Hypothalamus (tissue), 51 donors: ENCODE measurements around the gene HBA1.
"Not testable (repeated sequence)": the region's sequence is repeated elsewhere in the genome, so short reads cannot be mapped to it uniquely, and the experiment has no call there.

ENCODE experiments used
- DNase-seq, 51 donors: peaks; one replicate each; lab custom pipeline; 2025; lab: John Stamatoyannopoulos, UW

Gene HBA1

DNA sequence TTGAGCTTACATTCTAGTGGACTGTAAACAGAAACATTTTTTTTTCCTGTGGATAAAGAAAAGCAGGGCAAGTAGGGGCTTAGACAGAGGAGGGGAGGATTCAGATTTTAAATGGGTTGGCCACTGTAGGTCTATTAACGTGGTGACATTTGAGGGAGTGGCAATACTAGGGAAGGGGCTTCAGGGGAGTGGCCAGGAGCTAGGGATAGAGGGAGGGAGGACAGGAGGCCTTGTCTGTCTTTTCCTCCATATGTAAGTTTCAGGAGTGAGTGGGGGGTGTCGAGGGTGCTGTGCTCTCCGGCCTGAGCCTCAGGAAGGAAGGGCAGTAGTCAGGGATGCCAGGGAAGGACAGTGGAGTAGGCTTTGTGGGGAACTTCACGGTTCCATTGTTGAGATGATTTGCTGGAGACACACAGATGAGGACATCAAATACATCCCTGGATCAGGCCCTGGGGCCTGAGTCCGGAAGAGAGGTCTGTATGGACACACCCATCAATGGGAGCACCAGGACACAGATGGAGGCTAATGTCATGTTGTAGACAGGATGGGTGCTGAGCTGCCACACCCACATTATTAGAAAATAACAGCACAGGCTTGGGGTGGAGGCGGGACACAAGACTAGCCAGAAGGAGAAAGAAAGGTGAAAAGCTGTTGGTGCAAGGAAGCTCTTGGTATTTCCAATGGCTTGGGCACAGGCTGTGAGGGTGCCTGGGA lies 17.2 kb upstream of the HBA1 start:
- no peak for DNase-seq

DNA sequence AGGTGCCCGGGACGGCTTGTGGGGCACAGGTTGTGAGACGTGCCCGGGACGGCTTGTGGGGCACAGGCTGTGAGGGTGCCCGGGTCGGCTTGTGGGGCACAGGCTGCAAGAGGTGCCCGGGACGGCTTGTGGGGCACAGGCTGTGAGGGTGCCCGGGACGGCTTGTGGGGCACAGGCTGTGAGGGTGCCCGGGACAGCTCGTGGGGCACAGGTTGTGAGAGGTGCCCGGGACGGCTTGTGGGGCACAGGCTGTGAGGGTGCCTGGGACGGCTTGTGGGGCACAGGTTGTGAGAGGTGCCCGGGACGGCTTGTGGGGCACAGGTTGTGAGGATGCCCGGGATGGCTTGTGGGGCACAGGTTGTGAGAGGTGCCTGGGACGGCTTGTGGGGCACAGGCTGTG lies 16.2 kb upstream of the HBA1 start:
- DNase-seq: not testable (repeated sequence)

GRCh38 chr16:160691-161190 lies 15.7 kb upstream of the HBA1 start:
- no peak for DNase-seq

GRCh38 chr16:162271-162991 lies 14.0 kb upstream of the HBA1 start:
- no peak for DNase-seq

- DNase-seq: not testable (repeated sequence)
Measured at GRCh38 chr16:163139-163538, 13.3 kb upstream of the HBA1 start.

- not testable (repeated sequence) for DNase-seq
Measured at GRCh38 chr16:163696-164095, 12.8 kb upstream of the HBA1 start.

DNA sequence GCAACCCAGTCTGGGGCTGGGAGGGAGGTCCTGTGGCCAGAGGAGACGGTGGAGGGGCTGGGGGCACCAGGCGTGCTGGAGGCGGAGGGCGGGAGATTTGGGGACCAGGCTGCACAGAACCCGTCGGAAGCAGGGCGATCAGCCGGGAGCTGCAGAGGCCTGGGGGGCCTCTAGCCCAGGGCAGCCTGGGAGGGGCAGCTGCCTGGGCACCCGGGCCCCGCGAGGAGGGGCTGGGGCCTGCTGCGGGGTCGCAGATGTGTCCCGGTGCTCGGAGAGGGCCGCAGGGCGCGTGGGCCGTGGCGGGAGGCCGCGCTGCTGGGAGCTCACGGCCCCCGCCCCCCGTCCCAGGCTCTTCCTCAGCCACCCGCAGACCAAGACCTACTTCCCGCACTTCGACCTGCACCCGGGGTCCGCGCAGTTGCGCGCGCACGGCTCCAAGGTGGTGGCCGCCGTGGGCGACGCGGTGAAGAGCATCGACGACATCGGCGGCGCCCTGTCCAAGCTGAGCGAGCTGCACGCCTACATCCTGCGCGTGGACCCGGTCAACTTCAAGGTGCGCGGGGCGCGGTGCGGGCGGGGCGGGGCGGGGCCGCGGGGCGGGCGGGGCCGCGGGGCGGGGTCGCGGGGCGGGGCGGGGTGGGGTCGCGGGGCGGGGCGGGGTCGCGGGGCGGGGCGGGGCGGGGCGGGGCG lies 12.2 kb upstream of the HBA1 start:
- DNase-seq: not testable (repeated sequence)

- no peak for DNase-seq
Measured at GRCh38 chr16:164827-165538, 11.5 kb upstream of the HBA1 start.

DNA sequence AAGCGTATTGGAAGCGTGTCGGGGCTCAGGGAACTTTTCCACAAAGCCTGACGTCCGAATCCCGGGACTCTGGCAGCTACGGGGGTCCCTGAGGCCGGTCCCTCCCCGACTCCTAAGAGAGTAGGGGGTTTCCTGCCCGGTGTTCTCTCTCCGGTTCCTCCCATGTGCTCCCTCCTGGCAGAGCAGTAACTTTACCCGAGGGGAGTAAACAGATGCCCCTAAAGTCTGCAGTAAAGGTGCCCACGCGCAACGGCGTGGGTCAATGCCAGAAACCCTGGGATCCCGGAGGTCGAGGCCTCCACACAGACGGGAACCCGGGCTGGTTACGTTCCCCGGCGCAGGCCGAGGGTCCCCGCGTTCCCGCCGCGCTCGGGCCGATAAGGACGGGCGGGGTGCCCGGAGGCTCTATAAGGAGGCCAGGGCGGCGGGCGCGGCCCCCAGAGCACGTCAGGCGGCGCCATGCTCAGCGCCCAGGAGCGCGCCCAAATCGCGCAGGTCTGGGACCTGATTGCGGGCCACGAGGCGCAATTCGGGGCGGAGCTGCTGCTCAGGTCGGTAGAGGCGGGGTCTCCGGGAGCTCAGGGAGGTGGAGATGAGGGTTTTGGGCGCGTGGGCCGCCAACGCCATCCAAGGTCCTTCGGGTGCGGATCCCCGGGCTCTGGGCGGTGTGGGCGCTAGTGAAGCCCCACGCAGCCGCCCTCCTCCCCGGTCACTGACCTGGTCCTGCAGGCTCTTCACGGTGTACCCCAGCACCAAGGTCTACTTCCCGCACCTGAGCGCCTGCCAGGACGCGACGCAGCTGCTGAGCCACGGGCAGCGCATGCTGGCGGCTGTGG lies 10.7 kb upstream of the HBA1 start, which contains the start of gene HBM:
HBM (plus strand) TSS at position 440 of the 836 bp plus-strand sequence; CDS start at position 460, 20 bp downstream.
- no peak for DNase-seq

DNA sequence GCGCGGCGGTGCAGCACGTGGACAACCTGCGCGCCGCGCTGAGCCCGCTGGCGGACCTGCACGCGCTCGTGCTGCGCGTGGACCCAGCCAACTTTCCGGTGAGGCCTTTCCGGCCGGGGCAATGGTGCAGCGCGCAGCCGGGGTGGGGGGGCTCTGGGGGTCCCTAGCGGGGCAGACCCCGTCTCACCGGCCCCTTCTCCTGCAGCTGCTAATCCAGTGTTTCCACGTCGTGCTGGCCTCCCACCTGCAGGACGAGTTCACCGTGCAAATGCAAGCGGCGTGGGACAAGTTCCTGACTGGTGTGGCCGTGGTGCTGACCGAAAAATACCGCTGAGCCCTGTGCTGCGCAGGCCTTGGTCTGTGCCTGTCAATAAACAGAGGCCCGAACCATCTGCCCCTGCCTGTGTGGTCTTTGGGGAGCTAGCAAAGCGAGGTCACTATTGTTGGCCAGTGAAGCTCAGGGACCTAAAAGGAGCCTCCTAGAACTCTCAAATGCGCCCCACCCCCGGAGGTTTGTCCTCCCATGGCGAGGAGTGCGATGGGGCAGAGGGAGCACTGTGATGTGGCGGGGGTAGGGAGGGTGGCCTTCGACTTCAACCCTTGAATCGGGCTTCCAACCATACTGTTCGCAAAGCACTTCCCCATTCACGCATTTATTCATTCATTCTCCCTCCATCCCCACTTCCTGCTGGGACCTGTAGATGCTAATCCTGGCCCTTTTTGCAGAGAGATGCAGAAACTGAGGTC lies 9.9 kb upstream of the HBA1 start:
- no peak for DNase-seq

DNA sequence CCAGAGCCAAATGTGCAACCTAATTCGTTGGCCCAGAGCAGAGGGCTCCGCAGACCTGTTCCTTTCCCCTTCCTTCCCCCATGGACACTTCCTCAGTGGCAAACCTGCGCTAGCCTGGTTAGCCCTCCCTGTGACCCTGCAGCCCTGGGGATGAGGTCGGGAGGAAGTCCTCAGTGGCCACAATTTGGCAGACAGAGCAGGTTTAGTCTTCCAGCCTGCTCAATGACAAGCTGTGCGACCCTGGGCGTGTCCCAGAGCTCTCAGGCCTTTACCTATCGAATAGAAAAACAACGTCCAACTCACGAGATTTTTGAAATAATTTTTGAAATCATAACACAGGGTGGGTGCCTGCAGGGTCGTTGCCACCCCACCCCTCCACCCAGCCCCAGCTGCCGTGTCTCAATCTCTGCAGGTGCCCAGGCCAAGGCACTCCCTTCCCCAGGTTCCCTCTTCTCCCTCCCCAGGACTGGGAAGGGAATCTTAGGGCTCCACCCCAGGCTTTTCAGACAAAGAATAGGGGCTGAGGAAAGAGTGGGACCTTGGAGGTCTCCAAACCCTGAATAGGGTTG lies 9.3 kb upstream of the HBA1 start:
- DNase-seq: no peak

GRCh38 chr16:168424-168823 lies 8.1 kb upstream of the HBA1 start:
- DNase-seq: no peak

GRCh38 chr16:169014-169413 lies 7.5 kb upstream of the HBA1 start:
- DNase-seq: no peak

- DNase-seq: not testable (repeated sequence)
Measured at GRCh38 chr16:170088-170507, 6.4 kb upstream of the HBA1 start.

- DNase-seq: no peak
Measured at GRCh38 chr16:170788-171187, 5.7 kb upstream of the HBA1 start.

DNA sequence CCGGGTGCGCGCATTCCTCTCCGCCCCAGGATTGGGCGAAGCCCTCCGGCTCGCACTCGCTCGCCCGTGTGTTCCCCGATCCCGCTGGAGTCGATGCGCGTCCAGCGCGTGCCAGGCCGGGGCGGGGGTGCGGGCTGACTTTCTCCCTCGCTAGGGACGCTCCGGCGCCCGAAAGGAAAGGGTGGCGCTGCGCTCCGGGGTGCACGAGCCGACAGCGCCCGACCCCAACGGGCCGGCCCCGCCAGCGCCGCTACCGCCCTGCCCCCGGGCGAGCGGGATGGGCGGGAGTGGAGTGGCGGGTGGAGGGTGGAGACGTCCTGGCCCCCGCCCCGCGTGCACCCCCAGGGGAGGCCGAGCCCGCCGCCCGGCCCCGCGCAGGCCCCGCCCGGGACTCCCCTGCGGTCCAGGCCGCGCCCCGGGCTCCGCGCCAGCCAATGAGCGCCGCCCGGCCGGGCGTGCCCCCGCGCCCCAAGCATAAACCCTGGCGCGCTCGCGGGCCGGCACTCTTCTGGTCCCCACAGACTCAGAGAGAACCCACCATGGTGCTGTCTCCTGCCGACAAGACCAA lies 4.0 kb upstream of the HBA1 start, which contains the start of gene HBA2:
HBA2 (plus strand) TSS at position 503 of the 568 bp plus-strand sequence; CDS start at position 540, 37 bp downstream.
- DNase-seq: not testable (repeated sequence)

- DNase-seq: not testable (repeated sequence)
Measured at GRCh38 chr16:173211-173854, 3.1 kb upstream of the HBA1 start.
